Activated CD4-positive, alpha-beta T cell treated with anti-CD3 and anti-CD28 coated beads, Interleukin-2, amount 50 U/mL, for 1 hour (primary cell): ENCODE data around the gene SHE.

ENCODE experiments used
- DNase-seq: peaks from one replicate; pipeline ENCODE4 v3.0.0-alpha.2; 2020

SHE gene

GRCh38 chr1:154442006-154442740 lies 60.0 kb downstream of the SHE start:
- no peak for DNase-seq

- DNase-seq: no peak
Measured at GRCh38 chr1:154441241-154441888, 60.8 kb downstream of the SHE start.

- no peak for DNase-seq
Measured at GRCh38 chr1:154440036-154440804, 62.0 kb downstream of the SHE start.

- DNase-seq: no peak
Measured at GRCh38 chr1:154436433-154436832, 65.8 kb downstream of the SHE start.

DNA sequence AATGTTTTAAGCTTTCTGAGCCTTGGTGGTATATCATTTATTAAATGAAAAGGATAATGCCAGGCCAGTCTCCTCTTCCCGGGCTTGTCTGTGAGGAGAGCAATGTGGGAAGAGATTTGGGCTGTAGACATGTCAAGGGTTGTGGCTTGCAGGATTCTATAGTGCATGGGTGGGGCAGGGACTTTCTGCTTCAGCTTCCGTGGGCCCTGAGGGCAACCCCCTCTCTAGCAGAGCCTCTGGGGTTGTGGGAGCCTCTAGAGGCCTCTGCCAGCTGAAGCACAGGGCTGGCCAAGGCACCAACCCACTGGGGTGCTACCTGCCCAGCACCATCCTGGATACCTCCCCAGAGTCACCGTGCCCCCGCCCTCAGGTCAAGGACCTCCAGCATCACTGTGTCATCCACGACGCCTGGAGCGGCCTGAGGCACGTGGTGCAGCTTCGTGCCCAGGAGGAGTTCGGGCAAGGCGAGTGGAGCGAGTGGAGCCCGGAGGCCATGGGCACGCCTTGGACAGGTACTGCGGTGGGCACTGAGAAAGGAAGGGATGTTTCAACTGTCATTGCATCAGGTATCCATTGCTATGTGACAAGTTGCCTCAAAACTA lies 66.5 kb downstream of the SHE start:
- DNase-seq: no peak

GRCh38 chr1:154434346-154435085 lies 67.7 kb downstream of the SHE start:
- DNase-seq: no peak

DNA sequence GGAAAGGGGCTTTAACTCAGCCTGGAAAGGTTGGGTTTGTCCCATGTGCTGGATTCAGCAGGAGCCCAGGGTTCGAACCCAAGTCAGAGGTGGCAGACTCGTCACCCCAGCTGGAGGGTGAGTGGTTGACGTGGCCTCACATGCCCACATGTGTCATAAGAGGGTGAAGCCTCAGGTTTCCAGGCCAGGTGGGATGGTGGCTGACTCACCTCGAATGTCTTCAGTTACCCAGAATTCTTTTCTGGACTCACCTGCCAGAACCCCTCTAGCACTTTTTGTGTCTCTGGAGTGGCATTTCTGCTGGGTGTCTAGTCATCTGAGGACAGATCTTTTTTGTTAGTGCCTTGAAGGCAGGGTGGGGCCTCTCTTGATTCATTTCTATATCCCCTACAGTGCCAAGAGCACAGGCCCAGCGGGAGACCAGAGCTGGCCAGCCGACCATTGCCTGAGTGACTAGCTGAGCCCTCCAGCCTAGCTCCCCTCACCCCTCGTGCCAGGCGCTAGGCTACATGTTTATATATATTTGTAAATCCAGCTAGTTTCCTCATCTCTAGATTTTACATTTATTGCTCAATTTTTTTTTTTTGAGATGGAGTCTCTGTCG lies 68.9 kb downstream of the SHE start:
- peak; percentile 34 for DNase-seq

- DNase-seq: peak; percentile 27
Measured at GRCh38 chr1:154431586-154432373, 70.4 kb downstream of the SHE start.

GRCh38 chr1:154430903-154431302 lies 71.3 kb downstream of the SHE start:
- no peak for DNase-seq

GRCh38 chr1:154429841-154430611 lies 72.2 kb downstream of the SHE start:
- DNase-seq: no peak
